ENCODE results near the gene GDI1.

The GDI1 gene

GRCh38 chrX:154419688-154420401 is 17.1 kb upstream of the GDI1 start:
- Histone ChIP-seq H3K36me3 (ENCODE audit: control insufficient read depth in 4 of 4, insufficient read depth in 4 of 4, low read length in 3 of 4) (peaks cover 0 to 9% (median 4%) of the 10 kb centered on the region in 4 experiments), H3K27me3 (replicated peaks in 2 of 5; ENCODE audit: control insufficient read depth in 4 of 5, insufficient read depth in 5 of 5, low read length in 4 of 5) (no peaks in the 10 kb centered on the region), H3K4me3 (ENCODE audit: control insufficient read depth in 1 of 7, extremely low read depth in 1 of 7, insufficient read depth in 4 of 7, low read depth in 2 of 7, low read length in 6 of 7) (no peak overlapping the region), H3K9me3 (ENCODE audit: control extremely low read depth in 1 of 5, control insufficient read depth in 4 of 5, insufficient read depth in 2 of 5, low read depth in 1 of 5, low read length in 4 of 5) (no peaks in the 10 kb centered on the region), H3K27ac (ENCODE audit: insufficient read depth in 1 of 2, low read depth in 1 of 2, low read length in 2 of 2, poor library complexity in 1 of 2, severe bottlenecking in 2 of 2) (no peak overlapping the region), H3K4me1 (ENCODE audit: control extremely low read depth in 1 of 4, control insufficient read depth in 4 of 4, insufficient read depth in 4 of 4, low read length in 3 of 4) (peaks cover 0 to 10% (median 6%) of the 10 kb centered on the region in 4 experiments)
- ChIA-PET POLR2A (no interaction called here), CTCF (interaction anchor here (0.9 to 1.4 kb wide), 3 partner anchors 8 to 33 kb away, joined by 3 to 4 read pairs (median 3); partner anchors contain the start of gene ATP6AP1)
- WGBS (ENCODE audit: insufficient coverage), result 90% methylated on average over 13 of the region's 19 CpGs
- no peak for DNase-seq

- Histone ChIP-seq H3K4me3 (ENCODE audit: control insufficient read depth in 1 of 7, extremely low read depth in 1 of 7, insufficient read depth in 4 of 7, low read depth in 2 of 7, low read length in 6 of 7) (no peak overlapping the region), H3K27ac (ENCODE audit: insufficient read depth in 1 of 2, low read depth in 1 of 2, low read length in 2 of 2, poor library complexity in 1 of 2, severe bottlenecking in 2 of 2) (no peak overlapping the region), H3K27me3 (replicated peaks in 2 of 5; ENCODE audit: control insufficient read depth in 4 of 5, insufficient read depth in 5 of 5, low read length in 4 of 5) (no peaks in the 10 kb centered on the region), H3K4me1 (ENCODE audit: control extremely low read depth in 1 of 4, control insufficient read depth in 4 of 4, insufficient read depth in 4 of 4, low read length in 3 of 4) (peaks cover 0 to 10% (median 6%) of the 10 kb centered on the region in 4 experiments), H3K36me3 (ENCODE audit: control insufficient read depth in 4 of 4, insufficient read depth in 4 of 4, low read length in 3 of 4) (peaks cover 0 to 9% (median 4%) of the 10 kb centered on the region in 4 experiments), H3K9me3 (ENCODE audit: control extremely low read depth in 1 of 5, control insufficient read depth in 4 of 5, insufficient read depth in 2 of 5, low read depth in 1 of 5, low read length in 4 of 5) (no peaks in the 10 kb centered on the region)
- 94% methylated on average over 10 of the region's 10 CpGs for WGBS (ENCODE audit: insufficient coverage)
- DNase-seq, result no peak
- ChIA-PET POLR2A (no interaction called here), CTCF (interaction anchor here (0.9 kb wide), 1 partner anchor 8 kb away, joined by 3 read pairs; the partner anchor contains the start of gene ATP6AP1)
These were observed 16.6 kb upstream of the GDI1 start for GRCh38 chrX:154420402-154420756.

DNA sequence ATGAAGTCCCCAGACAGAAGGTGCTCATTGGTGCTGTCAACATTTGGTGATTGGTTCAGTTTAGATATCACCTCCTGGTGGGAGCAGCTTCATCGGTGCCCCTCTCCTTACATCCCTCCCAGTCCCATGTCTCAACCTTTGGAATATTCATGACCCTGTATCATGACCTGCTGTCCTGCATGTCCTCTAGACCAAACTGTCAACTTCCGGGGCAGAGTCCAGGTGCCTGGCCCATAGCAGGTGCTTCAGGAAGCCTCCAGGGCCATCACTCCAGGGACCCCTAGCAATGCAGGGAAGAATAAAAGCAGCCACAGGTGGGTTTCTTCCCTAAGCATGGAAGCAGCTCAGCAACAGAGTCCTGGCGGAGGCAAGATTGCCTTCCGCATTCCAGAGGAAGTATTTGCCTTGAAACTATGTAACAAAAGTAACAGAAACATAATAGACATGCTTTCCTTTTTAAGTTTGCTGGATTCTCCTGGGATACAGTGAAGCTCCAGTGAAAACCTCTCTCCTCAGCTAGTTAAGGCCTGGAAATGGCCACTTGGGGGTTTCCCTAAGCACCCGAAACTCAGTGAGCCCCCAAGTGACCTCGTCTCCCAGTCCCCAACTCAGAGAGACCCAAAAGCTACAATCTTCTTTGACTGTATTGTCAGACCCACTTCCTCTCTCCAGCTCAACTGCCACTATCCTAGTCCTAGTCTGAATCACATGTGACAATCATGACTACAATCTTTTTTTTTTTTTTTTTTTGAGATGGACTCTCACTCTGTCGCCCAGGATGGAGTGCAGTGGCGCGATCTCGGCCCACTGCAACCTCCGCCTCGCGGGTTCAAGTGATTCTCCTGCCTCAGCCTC is 9.8 kb upstream of the GDI1 start:
- Histone ChIP-seq H3K27ac (ENCODE audit: insufficient read depth in 1 of 2, low read depth in 1 of 2, low read length in 2 of 2, poor library complexity in 1 of 2, severe bottlenecking in 2 of 2) (no peak overlapping the region), H3K36me3 (ENCODE audit: control insufficient read depth in 4 of 4, insufficient read depth in 4 of 4, low read length in 3 of 4) (peaks cover 0 to 5% (median under 1%) of the 10 kb centered on the region in 4 experiments), H3K9me3 (ENCODE audit: control extremely low read depth in 1 of 5, control insufficient read depth in 4 of 5, insufficient read depth in 2 of 5, low read depth in 1 of 5, low read length in 4 of 5) (no peaks in the 10 kb centered on the region), H3K4me3 (ENCODE audit: control insufficient read depth in 1 of 7, extremely low read depth in 1 of 7, insufficient read depth in 4 of 7, low read depth in 2 of 7, low read length in 6 of 7) (no peak overlapping the region), H3K27me3 (replicated peaks in 2 of 5; ENCODE audit: control insufficient read depth in 4 of 5, insufficient read depth in 5 of 5, low read length in 4 of 5) (peaks cover 0 to 4% (median 0%) of the 10 kb centered on the region in 5 experiments), H3K4me1 (ENCODE audit: control extremely low read depth in 1 of 4, control insufficient read depth in 4 of 4, insufficient read depth in 4 of 4, low read length in 3 of 4) (peaks cover 0 to 47% (median 40%) of the 10 kb centered on the region in 4 experiments)
- DNase-seq, result peak in 2 of 3 donors; percentile 53 to 66
- CTCF ChIA-PET, result interaction anchor here (1.7 to 2.7 kb wide), 2 partner anchors 15 to 25 kb away, joined by 3 to 12 read pairs; partner anchors contain the start of gene TAFAZZIN
- POLR2A ChIA-PET, result no interaction called here
- WGBS (ENCODE audit: insufficient coverage), result 96% methylated on average over 7 of the region's 13 CpGs

- H3K4me1 ChIP-seq (ENCODE audit: control extremely low read depth in 1 of 4, control insufficient read depth in 4 of 4, insufficient read depth in 4 of 4, low read length in 3 of 4), result peaks cover 0 to 47% (median 42%) of the 10 kb centered on the region in 4 experiments
- H3K27ac ChIP-seq (ENCODE audit: insufficient read depth in 1 of 2, low read depth in 1 of 2, low read length in 2 of 2, poor library complexity in 1 of 2, severe bottlenecking in 2 of 2), result peak within 1 kb of the TSS in 1 of 2 experiments; percentile 74
- H3K4me3 ChIP-seq (ENCODE audit: control insufficient read depth in 1 of 7, extremely low read depth in 1 of 7, insufficient read depth in 4 of 7, low read depth in 2 of 7, low read length in 6 of 7), result peak within 1 kb of the TSS; percentile 49 to 84 (median 70)
- DNase-seq, result peak; percentile 89 to 94 (median 93)
- CTCF ChIA-PET, result interaction anchor here (0.8 to 2.7 kb wide), 4 partner anchors 8 to 26 kb away, joined by 3 to 12 read pairs (median 3); partner anchors contain the start of genes DNASE1L1 and TAFAZZIN
- H3K9me3 ChIP-seq (ENCODE audit: control extremely low read depth in 1 of 5, control insufficient read depth in 4 of 5, insufficient read depth in 2 of 5, low read depth in 1 of 5, low read length in 4 of 5), result no peaks in the 10 kb centered on the region
- H3K36me3 ChIP-seq (ENCODE audit: control insufficient read depth in 4 of 4, insufficient read depth in 4 of 4, low read length in 3 of 4), result peaks cover 3 to 19% (median 9%) of the 10 kb centered on the region in 4 experiments
- whole genome bisulfite sequencing (ENCODE audit: insufficient coverage), result 33% methylated on average over 86 of the region's 87 CpGs
- POLR2A ChIA-PET, result interaction anchor here (0.7 to 1.1 kb wide), 2 partner anchors 16 to 30 kb away, joined by 3 read pairs; no protein-coding TSS in a partner anchor
- peaks cover 0 to 4% (median 0%) of the 10 kb centered on the region in 5 experiments for H3K27me3 ChIP-seq (replicated peaks in 2 of 5; ENCODE audit: control insufficient read depth in 4 of 5, insufficient read depth in 5 of 5, low read length in 4 of 5)
These were observed 8.5 kb upstream of the GDI1 start, which contains the start of gene ATP6AP1 for GRCh38 chrX:154428176-154429171. Gene ATP6AP1 (plus strand): TSS chrX:154428677. CDS start chrX:154428693, 16 bp downstream.

GRCh38 chrX:154429711-154430110 is 7.2 kb upstream of the GDI1 start:
- Histone ChIP-seq H3K27me3 (replicated peaks in 2 of 5; ENCODE audit: control insufficient read depth in 4 of 5, insufficient read depth in 5 of 5, low read length in 4 of 5) (peaks cover 0 to 4% (median 0%) of the 10 kb centered on the region in 5 experiments), H3K36me3 (ENCODE audit: control insufficient read depth in 4 of 4, insufficient read depth in 4 of 4, low read length in 3 of 4) (peaks cover 8 to 31% (median 17%) of the 10 kb centered on the region in 4 experiments), H3K4me1 (ENCODE audit: control extremely low read depth in 1 of 4, control insufficient read depth in 4 of 4, insufficient read depth in 4 of 4, low read length in 3 of 4) (peaks cover 0 to 40% (median 34%) of the 10 kb centered on the region in 4 experiments), H3K9me3 (ENCODE audit: control extremely low read depth in 1 of 5, control insufficient read depth in 4 of 5, insufficient read depth in 2 of 5, low read depth in 1 of 5, low read length in 4 of 5) (no peaks in the 10 kb centered on the region), H3K27ac (ENCODE audit: insufficient read depth in 1 of 2, low read depth in 1 of 2, low read length in 2 of 2, poor library complexity in 1 of 2, severe bottlenecking in 2 of 2) (no peak overlapping the region), H3K4me3 (ENCODE audit: control insufficient read depth in 1 of 7, extremely low read depth in 1 of 7, insufficient read depth in 4 of 7, low read depth in 2 of 7, low read length in 6 of 7) (peak overlapping the region in 4 of 7 experiments; percentile 70 to 84 (median 76))
- ChIA-PET CTCF (interaction anchor here (0.8 to 1.8 kb wide), 2 partner anchors 12 to 30 kb away, joined by 3 to 4 read pairs; no protein-coding TSS in a partner anchor), POLR2A (no interaction called here)
- no peak for DNase-seq
- 100% methylated on average over 2 of the region's 2 CpGs for WGBS (ENCODE audit: insufficient coverage)

DNA sequence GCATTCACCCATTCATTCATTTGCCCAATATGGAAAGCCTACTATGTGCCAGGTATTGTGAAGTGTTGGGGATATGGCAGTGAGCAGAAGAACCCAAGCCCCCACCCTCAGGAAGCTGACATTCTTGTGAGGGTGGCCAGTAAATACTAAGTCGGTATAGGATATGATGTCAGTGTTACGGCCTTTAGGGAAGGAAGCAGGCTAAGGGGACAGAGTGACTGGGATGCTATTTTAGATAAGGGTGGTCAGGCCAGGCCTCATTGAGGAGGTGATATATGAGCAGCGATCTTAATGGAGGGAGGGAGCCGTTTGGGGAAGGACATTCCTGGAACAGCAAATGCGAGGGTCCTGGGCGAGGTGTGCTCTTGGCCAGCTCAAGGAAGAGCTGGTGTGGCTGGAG is 6.5 kb upstream of the GDI1 start:
- Histone ChIP-seq H3K9me3 (ENCODE audit: control extremely low read depth in 1 of 5, control insufficient read depth in 4 of 5, insufficient read depth in 2 of 5, low read depth in 1 of 5, low read length in 4 of 5) (no peaks in the 10 kb centered on the region), H3K4me3 (ENCODE audit: control insufficient read depth in 1 of 7, extremely low read depth in 1 of 7, insufficient read depth in 4 of 7, low read depth in 2 of 7, low read length in 6 of 7) (peak overlapping the region in 3 of 7 experiments; percentile 9 to 43 (median 30)), H3K4me1 (ENCODE audit: control extremely low read depth in 1 of 4, control insufficient read depth in 4 of 4, insufficient read depth in 4 of 4, low read length in 3 of 4) (peaks cover 0 to 40% (median 34%) of the 10 kb centered on the region in 4 experiments), H3K27me3 (replicated peaks in 2 of 5; ENCODE audit: control insufficient read depth in 4 of 5, insufficient read depth in 5 of 5, low read length in 4 of 5) (peaks cover 0 to 4% (median 0%) of the 10 kb centered on the region in 5 experiments), H3K36me3 (ENCODE audit: control insufficient read depth in 4 of 4, insufficient read depth in 4 of 4, low read length in 3 of 4) (peaks cover 8 to 35% (median 21%) of the 10 kb centered on the region in 4 experiments), H3K27ac (ENCODE audit: insufficient read depth in 1 of 2, low read depth in 1 of 2, low read length in 2 of 2, poor library complexity in 1 of 2, severe bottlenecking in 2 of 2) (peak overlapping the region in 1 of 2 experiments; percentile 43)
- CTCF ChIA-PET, result interaction anchor here (1.1 to 1.8 kb wide), 2 partner anchors 11 to 32 kb away, joined by 3 to 4 read pairs; partner anchors contain the start of gene RPL10
- POLR2A ChIA-PET, result no interaction called here
- WGBS (ENCODE audit: insufficient coverage), result 48% methylated on average over 6 of the region's 6 CpGs
- DNase-seq, result peak in 2 of 3 donors; percentile 24 to 44

Measured in common myeloid progenitor, CD34-positive (primary cell).